C4-2B (cell line): ENCODE results near the gene CCL16.

Source experiments
- H3K27ac ChIP-seq: fragments of 450-650 bp; 2 replicates; pipeline ENCODE4 v1.5.1; 2017
- CTCF ChIP-seq: fragments of 450-650 bp; conservative IDR thresholded peaks from 2 replicates; pipeline ENCODE4 v1.5.1; 2017; ENCODE audit warnings: mild to moderate bottlenecking
- ZFX ChIP-seq: fragments of 450-650 bp; IDR thresholded peaks from 2 replicates; pipeline ENCODE4 v1.6.1; 2017

CCL16 gene

GRCh38 chr17:35932586-35932985 is 48.7 kb downstream of the CCL16 start:
- no peak overlapping the region for H3K27ac ChIP-seq
- TF ChIP-seq CTCF (no peak), ZFX (no peak)

GRCh38 chr17:35931794-35932425 is 49.4 kb downstream of the CCL16 start:
- H3K27ac ChIP-seq = no peak overlapping the region
- TF ChIP-seq ZFX (no peak), CTCF (no peak)

- peak within 1 kb of the TSS; percentile 75 for H3K27ac ChIP-seq
- no peak for TF ChIP-seq CTCF
- no peak for TF ChIP-seq ZFX
These were observed 50.9 kb downstream of the CCL16 start, which contains the start of gene RDM1 for GRCh38 chr17:35930211-35931065. TSS of gene RDM1 (minus strand) at chr17:35930773. CDS start at chr17:35930727, 46 bp downstream.

- TF ChIP-seq CTCF (no peak), ZFX (no peak)
- no peak overlapping the region for H3K27ac ChIP-seq
These were observed 53.6 kb downstream of the CCL16 start for GRCh38 chr17:35927714-35928113.
